HepG2 (cell line): ENCODE data around the gene HERC6. TPM values are rescaled to one million over a fixed set of nuclear protein-coding genes. Genes with fewer than 3 reads are reported as not detected.

Experiments used
- ATAC-seq: fragments of 200-7000 bp; cut with Tn5 transposase; 3 replicates; pipeline ENCODE4 v1.9.1; 2020; ENCODE audit warnings: mild to moderate bottlenecking, moderate library complexity
- BruUV-seq: library from RNA; stranded (reverse); fragments of 400-500 nt; replicated peaks from 2 replicates; lab custom pipeline; 2021; lab: Mats Ljungman, UMichigan
- CTCF ChIA-PET: fragments of 300-600 bp; formaldehyde crosslinking; extraction: SDS; loops from one replicate; lab custom pipeline; 2021; ENCODE audit warnings: low total read pairs, inconsistent platforms, low intra/inter-chr PET ratio; lab: Yijun Ruan, JAX
- POLR2A ChIA-PET: fragments of 350-600 bp; sonication (Branson Sonifier 250); formaldehyde crosslinking; loops from one replicate; lab custom pipeline; 2020; ENCODE audit warnings: antibody characterized with exemption, inconsistent platforms; lab: Yijun Ruan, JAX
- DNase-seq: peaks from one replicate; pipeline ENCODE4 v3.0.0-alpha.2; 2015; ENCODE audit warnings: low spot score
- FAIRE-seq: peaks from 3 replicates; lab custom pipeline; 2011; peaks lifted over from hg19 to GRCh38; lab: Jason Lieb, UNC
- H2AFZ ChIP-seq: one replicate; pipeline ENCODE4 v1.6.1; 2011; ENCODE audit warnings: low read length, inconsistent platforms
- H3K27ac ChIP-seq: fragments of 300-600 bp; 3 replicates; pipeline ENCODE4 v1.8.0; 2011; ENCODE audit warnings: mixed run types, mild to moderate bottlenecking, mixed read lengths, low read length, inconsistent platforms; ENCODE audit not compliant: insufficient read depth; ENCODE audit errors: extremely low read length
- H3K27me3 ChIP-seq, 2 experiments: fragments of 200-600 bp in 1 of 2; 2 replicates in 1 of 2; 3 replicates in 1 of 2; pipeline versions ENCODE4 v1.6.0 to v1.8.0; 2011; ENCODE audit warnings: low read length in 2 of 2, mild to moderate bottlenecking in 2 of 2, moderate library complexity in 2 of 2, inconsistent platforms in 1 of 2; ENCODE audit not compliant: insufficient read depth in 2 of 2, control insufficient read depth in 1 of 2
- H3K36me3 ChIP-seq, 2 experiments: fragments of 200-600 bp in 1 of 2; replicated peaks in 1 of 2; 2 replicates in 1 of 2; 3 replicates in 1 of 2; pipeline versions ENCODE4 v1.5.1 to v1.8.0; 2011; ENCODE audit warnings: low read length in 2 of 2, inconsistent platforms in 1 of 2; ENCODE audit not compliant: insufficient read depth in 2 of 2, control insufficient read depth in 1 of 2
- H3K4me1 ChIP-seq: 2 replicates; pipeline ENCODE4 v1.5.1; 2012; ENCODE audit warnings: low read length, inconsistent platforms; ENCODE audit not compliant: insufficient read depth
- H3K4me2 ChIP-seq: 2 replicates; pipeline ENCODE4 v1.6.0; 2011; ENCODE audit warnings: low read depth, low read length, inconsistent platforms
- H3K4me3 ChIP-seq, 3 experiments: fragments of 200-600 bp in 1 of 3; sonication (generic), shearing (Covaris generic) in 1 of 3; replicated peaks in 1 of 3; 2 replicates each; pipeline ENCODE4 v1.5.1; 2011 to 2016; ENCODE audit warnings: low read length in 3 of 3, inconsistent platforms in 2 of 3, low read depth in 2 of 3, mild to moderate bottlenecking in 2 of 3, control low read depth in 1 of 3, mixed read lengths in 1 of 3; ENCODE audit not compliant: insufficient read depth in 1 of 3
- H3K79me2 ChIP-seq: one replicate; pipeline ENCODE4 v1.6.1; 2011; ENCODE audit warnings: low read length, inconsistent platforms; ENCODE audit not compliant: insufficient read depth
- H3K9ac ChIP-seq: 2 replicates; pipeline ENCODE4 v1.6.0; 2011; ENCODE audit warnings: mild to moderate bottlenecking, low read depth, low read length, inconsistent platforms; ENCODE audit not compliant: insufficient read depth
- H3K9me3 ChIP-seq: 2 replicates; pipeline ENCODE4 v1.5.1; 2012; ENCODE audit warnings: mild to moderate bottlenecking, low read length
- H4K20me1 ChIP-seq: 2 replicates; pipeline ENCODE4 v1.6.0; 2011; ENCODE audit warnings: inconsistent platforms, mild to moderate bottlenecking, low read length, moderate library complexity; ENCODE audit not compliant: insufficient read depth
- BCL6 ChIP-seq: IDR thresholded peaks from 2 replicates; pipeline ENCODE4 v1.6.1; 2016; ENCODE audit warnings: missing genetic modification reagents, missing compliant biosample characterization
- CBX1 ChIP-seq: IDR thresholded peaks from one replicate; pipeline ENCODE4 v1.6.1; 2016; ENCODE audit warnings: antibody characterized with exemption, low read depth
- EHMT2 ChIP-seq: fragments of 200-600 bp; sonication (generic); IDR thresholded peaks from 2 replicates; pipeline ENCODE4 v1.7.0; 2017; ENCODE audit warnings: antibody characterized with exemption, low read depth, low read length, borderline replicate concordance
- HDAC6 ChIP-seq: fragments of 200-600 bp; sonication (generic); IDR thresholded peaks from 2 replicates; pipeline ENCODE4 v1.7.0; 2017; ENCODE audit warnings: mild to moderate bottlenecking, antibody characterized with exemption, low read length, low read depth
- HNRNPL ChIP-seq: fragments of 200-400 bp; formaldehyde crosslinking; IDR thresholded peaks from 2 replicates; pipeline ENCODE4 v1.6.1; 2017; ENCODE audit warnings: mild to moderate bottlenecking, low read depth, low read length
- IKZF1 ChIP-seq: fragments of 450-650 bp; IDR thresholded peaks from 2 replicates; pipeline ENCODE4 v1.7.1; 2016
- NFYB ChIP-seq: sonication (generic); formaldehyde crosslinking; IDR thresholded peaks from 2 replicates; pipeline ENCODE4 v1.4.0; 2020; ENCODE audit warnings: missing genetic modification reagents
- NR2F1 ChIP-seq, 2 experiments: fragments of 450-650 bp in 1 of 2; formaldehyde crosslinking in 1 of 2; IDR thresholded peaks; 2 replicates each; pipeline versions ENCODE4 v1.5.0 to v1.6.1; 2016 to 2020; ENCODE audit warnings: mild to moderate bottlenecking in 1 of 2, missing compliant biosample characterization in 1 of 2, missing genetic modification reagents in 1 of 2, moderate library complexity in 1 of 2
- SRF ChIP-seq: IDR thresholded peaks from 2 replicates; pipeline ENCODE4 v1.6.1; 2011; ENCODE audit warnings: mild to moderate bottlenecking, low read depth, low read length, moderate library complexity
- TBX3 ChIP-seq: fragments of 450-650 bp; IDR thresholded peaks from 2 replicates; pipeline ENCODE4 v1.6.1; 2017; ENCODE audit warnings: antibody characterized with exemption, mild to moderate bottlenecking, inconsistent platforms, borderline replicate concordance
- THRA ChIP-seq: sonication (generic); formaldehyde crosslinking; IDR thresholded peaks from 2 replicates; pipeline ENCODE4 v1.4.0; 2020; ENCODE audit warnings: missing genetic modification reagents, borderline replicate concordance
- ZBTB39 ChIP-seq: sonication (generic); formaldehyde crosslinking; IDR thresholded peaks from 2 replicates; pipeline ENCODE4 v1.5.0; 2020; ENCODE audit warnings: missing genetic modification reagents
- ZNF180 ChIP-seq: sonication (generic); formaldehyde crosslinking; IDR thresholded peaks from 2 replicates; pipeline ENCODE4 v1.4.0; 2020; ENCODE audit warnings: low read depth, missing genetic modification reagents, borderline replicate concordance
- ZNF432 ChIP-seq: sonication (generic); formaldehyde crosslinking; IDR thresholded peaks from 2 replicates; pipeline ENCODE4 v1.5.0; 2020; ENCODE audit warnings: missing genetic modification reagents, mild to moderate bottlenecking, borderline replicate concordance
- ZNF639 ChIP-seq: conservative IDR thresholded peaks from 2 replicates; pipeline ENCODE4 v1.6.1; 2018; ENCODE audit warnings: missing genetic modification reagents
- ZNF720 ChIP-seq: sonication (generic); formaldehyde crosslinking; IDR thresholded peaks from 2 replicates; pipeline ENCODE4 v1.4.0; 2020; ENCODE audit warnings: missing genetic modification reagents
- ZNF777 ChIP-seq: sonication (generic); formaldehyde crosslinking; IDR thresholded peaks from 2 replicates; pipeline ENCODE4 v1.4.0; 2020; ENCODE audit warnings: missing genetic modification reagents
- ZNF816 ChIP-seq: sonication (generic); formaldehyde crosslinking; IDR thresholded peaks from 2 replicates; pipeline ENCODE4 v1.8.0; 2022; ENCODE audit warnings: missing genetic modification reagents, mild to moderate bottlenecking, borderline replicate concordance
- ZUFSP ChIP-seq: sonication (generic); formaldehyde crosslinking; IDR thresholded peaks from 2 replicates; pipeline ENCODE4 v1.9.0; 2021; ENCODE audit warnings: missing genetic modification reagents, mild to moderate bottlenecking, borderline replicate concordance
- WGBS: methylation state at CpG from one replicate; pipeline ENCODE4 v1.1.6; 2017; ENCODE audit warnings: low lambda C conversion rate; 5-methylcytosine and 5-hydroxymethylcytosine counted together
- in situ Hi-C: cut with HindIII; loops from 2 replicates; pipeline ENCODE4 v1.10.0; 2017; ENCODE audit warnings: low pct_unique_long_range_greater_than_20kb; ENCODE audit not compliant: extremely low pct_ligation_motif_present
- intact Hi-C: fragments of 100-400 bp; cut with micrococcal nuclease; formaldehyde crosslinking; loops from one replicate; pipeline ENCODE4 v1.10.0; 2022; ENCODE audit not compliant: unreplicated experiment
- polyA plus RNA-seq, 8 experiments: library from polyadenylated mRNA; depleted of rRNA in 3 of 8; stranded (reverse) in 7 of 8; unstranded in 1 of 8; fragments of >200 nt; fragmentation: Illumina TruSeq in 4 of 8; extraction: Trizol in 4 of 8; gene quantifications; 2 replicates each; pipeline versions ENCODE4 v1.2.1 to v1.2.3, GENCODE V29; 2011 to 2016; ENCODE audit warnings: low read depth in 4 of 8, missing spikeins in 1 of 8, mixed read lengths in 1 of 8; ENCODE audit not compliant: insufficient read depth in 1 of 8
- total RNA-seq, 5 experiments: library from RNA; depleted of rRNA; stranded (reverse); fragments of >200 nt; fragmentation: Illumina TruSeq; extraction: Trizol; gene quantifications; 2 replicates each; pipeline ENCODE4 v1.2.3, GENCODE V29; 2016; ENCODE audit warnings: low read depth in 1 of 5

The HERC6 gene
- total and polyA plus RNA-seq, 2 of the 13 experiments (the other 11 are each of a cell fraction or from before 2014, with no cell fraction given) = 0.50 to 2.0 TPM

GRCh38 chr4:88481537-88481936, 102.9 kb downstream of the HERC6 start (continued):
- TF ChIP-seq ZUFSP (no peak), TBX3 (no peak), SRF (no peak), ZNF180 (CRISPR knock-in tag) (no peak), NR2F1 (CRISPR knock-in tag; IDR thresholded peaks at IDR 0.05) (no peak), ZBTB39 (no peak), NFYB (CRISPR knock-in tag) (no peak), ZNF720 (CRISPR knock-in tag) (no peak)

GRCh38 chr4:88489100-88489761, 110.6 kb downstream of the HERC6 start:
- H3K9ac ChIP-seq = no peak overlapping the region
- intact Hi-C loops (no loop called here), in situ Hi-C loops (no loop called here)
- H3K27ac ChIP-seq = no peak overlapping the region
- no peak overlapping the region for H3K4me3 ChIP-seq
- H3K36me3 ChIP-seq = no peaks in the 10 kb centered on the region
- 27% methylated on average over 4 of the region's 4 CpGs for WGBS
- H3K79me2 ChIP-seq = no peaks in the 10 kb centered on the region
- FAIRE-seq (no peak), DNase-seq (no peak), ATAC-seq (no peak)
- H4K20me1 ChIP-seq = no peaks in the 10 kb centered on the region
- H3K4me2 ChIP-seq = no peak overlapping the region
- BruUV-seq = no TSS peak
- H3K9me3 ChIP-seq = no peaks in the 10 kb centered on the region
- ChIA-PET CTCF (no interaction called here), POLR2A (no interaction called here)
- H2AFZ ChIP-seq = no peak overlapping the region
- no peaks in the 10 kb centered on the region; a peak in 1 of 5 replicates for H3K27me3 ChIP-seq
- no peaks in the 10 kb centered on the region for H3K4me1 ChIP-seq
- TF ChIP-seq ZNF639 (CRISPR knock-in tag) (no peak), ZNF432 (CRISPR knock-in tag) (no peak), ZNF816 (CRISPR knock-in tag) (no peak), EHMT2 (no peak), IKZF1 (no peak), BCL6 (CRISPR knock-in tag) (no peak), ZNF777 (CRISPR knock-in tag) (no peak), HNRNPL (no peak), HDAC6 (no peak), CBX1 (no peak), THRA (CRISPR knock-in tag) (no peak)
